Testis (tissue), 2 donors: ENCODE data around the gene AKAP8L.

Experiments used
- POLR2A ChIP-seq: fragments of 450-650 bp; IDR thresholded peaks from one replicate; pipeline ENCODE4 v1.6.1; 2017; ENCODE audit warnings: antibody characterized with exemption, mild to moderate bottlenecking, moderate library complexity
- TF ChIP-seq, protein P1 (sequence below), 3 experiments: fragments of 450-650 bp in 2 of 3; fragments of 200-600 bp in 1 of 3; sonication (generic) in 1 of 3; IDR thresholded peaks; one replicate each; pipeline ENCODE4 v1.5.1; 2016 to 2019; ENCODE audit warnings: antibody characterized with exemption in 3 of 3, mild to moderate bottlenecking in 2 of 3, moderate library complexity in 1 of 3

DNA sequence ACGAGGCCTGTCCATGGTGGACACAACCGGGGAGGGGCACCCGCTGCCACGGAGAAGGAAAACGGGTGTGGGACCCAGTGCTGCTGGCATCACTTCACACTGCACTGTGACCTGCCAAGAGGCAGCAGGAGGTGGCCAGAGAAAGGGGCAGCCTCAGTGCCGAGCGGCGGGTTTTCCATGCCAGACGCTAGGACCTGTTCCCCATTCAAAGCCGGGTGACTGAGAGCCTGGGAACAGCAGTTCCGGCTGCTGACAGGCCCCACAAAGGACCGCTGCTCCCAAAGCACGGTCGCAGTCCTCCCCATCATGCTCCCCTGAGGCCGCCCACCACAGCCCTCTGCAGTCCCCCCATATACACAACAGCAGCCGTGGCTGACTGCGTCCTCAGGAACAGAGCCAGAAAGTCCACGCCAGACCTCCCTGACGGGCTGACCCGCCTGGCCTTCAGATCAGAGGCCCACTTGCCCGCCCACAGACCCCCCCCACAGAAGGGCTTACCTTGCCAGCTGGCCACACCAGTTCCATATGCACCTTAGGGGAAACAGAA, 44.6 kb downstream of the AKAP8L start:
- TF ChIP-seq, protein P1, sequence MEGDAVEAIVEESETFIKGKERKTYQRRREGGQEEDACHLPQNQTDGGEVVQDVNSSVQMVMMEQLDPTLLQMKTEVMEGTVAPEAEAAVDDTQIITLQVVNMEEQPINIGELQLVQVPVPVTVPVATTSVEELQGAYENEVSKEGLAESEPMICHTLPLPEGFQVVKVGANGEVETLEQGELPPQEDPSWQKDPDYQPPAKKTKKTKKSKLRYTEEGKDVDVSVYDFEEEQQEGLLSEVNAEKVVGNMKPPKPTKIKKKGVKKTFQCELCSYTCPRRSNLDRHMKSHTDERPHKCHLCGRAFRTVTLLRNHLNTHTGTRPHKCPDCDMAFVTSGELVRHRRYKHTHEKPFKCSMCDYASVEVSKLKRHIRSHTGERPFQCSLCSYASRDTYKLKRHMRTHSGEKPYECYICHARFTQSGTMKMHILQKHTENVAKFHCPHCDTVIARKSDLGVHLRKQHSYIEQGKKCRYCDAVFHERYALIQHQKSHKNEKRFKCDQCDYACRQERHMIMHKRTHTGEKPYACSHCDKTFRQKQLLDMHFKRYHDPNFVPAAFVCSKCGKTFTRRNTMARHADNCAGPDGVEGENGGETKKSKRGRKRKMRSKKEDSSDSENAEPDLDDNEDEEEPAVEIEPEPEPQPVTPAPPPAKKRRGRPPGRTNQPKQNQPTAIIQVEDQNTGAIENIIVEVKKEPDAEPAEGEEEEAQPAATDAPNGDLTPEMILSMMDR (IDR thresholded peaks at IDR 0.05), result no peak
- TF ChIP-seq POLR2A, result no peak
